ENCODE measurements around the gene GADL1.

The GADL1 gene

DNA sequence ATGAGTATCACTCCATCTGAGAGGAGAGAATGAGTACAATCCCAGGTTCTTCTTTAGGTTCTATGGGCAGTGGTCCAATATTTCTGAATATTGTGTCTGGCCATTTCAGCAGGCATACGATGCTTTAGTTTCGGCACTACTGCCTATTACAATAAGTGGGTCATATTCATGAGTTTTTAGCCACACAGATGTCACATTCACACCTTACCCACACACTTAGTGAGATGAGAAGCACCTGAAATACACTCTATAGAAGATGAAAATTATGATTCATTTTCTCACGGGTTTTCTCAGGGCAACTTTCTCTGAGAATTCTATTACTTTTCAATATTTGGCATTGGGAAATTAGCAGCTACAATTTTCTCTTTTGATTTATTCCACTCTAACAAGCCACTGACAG lies 155.9 kb downstream of the GADL1 start:
- TF ChIP-seq, protein P1, sequence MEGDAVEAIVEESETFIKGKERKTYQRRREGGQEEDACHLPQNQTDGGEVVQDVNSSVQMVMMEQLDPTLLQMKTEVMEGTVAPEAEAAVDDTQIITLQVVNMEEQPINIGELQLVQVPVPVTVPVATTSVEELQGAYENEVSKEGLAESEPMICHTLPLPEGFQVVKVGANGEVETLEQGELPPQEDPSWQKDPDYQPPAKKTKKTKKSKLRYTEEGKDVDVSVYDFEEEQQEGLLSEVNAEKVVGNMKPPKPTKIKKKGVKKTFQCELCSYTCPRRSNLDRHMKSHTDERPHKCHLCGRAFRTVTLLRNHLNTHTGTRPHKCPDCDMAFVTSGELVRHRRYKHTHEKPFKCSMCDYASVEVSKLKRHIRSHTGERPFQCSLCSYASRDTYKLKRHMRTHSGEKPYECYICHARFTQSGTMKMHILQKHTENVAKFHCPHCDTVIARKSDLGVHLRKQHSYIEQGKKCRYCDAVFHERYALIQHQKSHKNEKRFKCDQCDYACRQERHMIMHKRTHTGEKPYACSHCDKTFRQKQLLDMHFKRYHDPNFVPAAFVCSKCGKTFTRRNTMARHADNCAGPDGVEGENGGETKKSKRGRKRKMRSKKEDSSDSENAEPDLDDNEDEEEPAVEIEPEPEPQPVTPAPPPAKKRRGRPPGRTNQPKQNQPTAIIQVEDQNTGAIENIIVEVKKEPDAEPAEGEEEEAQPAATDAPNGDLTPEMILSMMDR (IDR thresholded peaks at IDR 0.05; ENCODE audit: extremely low read depth, insufficient read depth, missing control alignments), result no peak
- no peak for DNase-seq (ENCODE audit: low spot score)
- in situ Hi-C loops (cut with MboI; ENCODE audit: low pct_unique_long_range_greater_than_20kb, low sequenced_read_pairs, unreplicated experiment), result no loop called here

DNA sequence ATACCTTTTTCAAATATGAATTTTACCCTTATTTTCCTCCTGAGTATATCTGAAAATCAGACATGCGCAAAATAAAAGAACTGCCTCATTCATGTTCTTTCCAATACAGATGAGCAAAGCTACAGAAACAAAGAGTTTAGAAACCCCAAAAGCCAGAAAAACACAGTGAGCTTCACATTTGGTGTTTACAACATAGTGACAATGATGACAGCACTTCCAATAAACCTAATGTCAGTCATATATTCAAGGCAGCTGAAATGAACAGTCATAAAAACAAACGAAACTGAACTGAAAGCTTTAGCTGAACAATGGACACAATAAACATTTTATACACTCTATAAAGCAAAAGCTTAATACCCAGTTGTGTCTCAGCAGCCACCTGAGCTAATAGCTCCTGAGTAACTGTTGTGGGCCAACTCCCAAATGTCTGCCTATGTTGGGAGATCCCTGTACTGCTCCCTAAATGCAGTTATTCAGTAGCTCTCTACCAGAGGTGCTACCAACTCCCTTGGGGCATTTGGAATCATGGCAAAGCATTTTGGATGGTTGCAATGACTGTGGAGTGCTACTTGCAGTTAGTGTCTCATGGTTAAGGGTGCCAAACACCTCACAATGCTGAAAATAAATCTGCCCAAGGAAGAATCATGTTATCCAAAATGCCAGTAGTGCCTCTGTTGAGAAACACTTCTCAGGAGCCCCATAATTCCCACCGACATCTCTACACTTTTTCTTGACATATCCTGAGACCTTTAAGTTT lies 156.5 kb downstream of the GADL1 start:
- TF ChIP-seq, protein P1 (IDR thresholded peaks at IDR 0.05; ENCODE audit: extremely low read depth, insufficient read depth, missing control alignments), result no peak
- DNase-seq (ENCODE audit: low spot score), result no peak
- in situ Hi-C loops (cut with MboI; ENCODE audit: low pct_unique_long_range_greater_than_20kb, low sequenced_read_pairs, unreplicated experiment), result no loop called here

DNA sequence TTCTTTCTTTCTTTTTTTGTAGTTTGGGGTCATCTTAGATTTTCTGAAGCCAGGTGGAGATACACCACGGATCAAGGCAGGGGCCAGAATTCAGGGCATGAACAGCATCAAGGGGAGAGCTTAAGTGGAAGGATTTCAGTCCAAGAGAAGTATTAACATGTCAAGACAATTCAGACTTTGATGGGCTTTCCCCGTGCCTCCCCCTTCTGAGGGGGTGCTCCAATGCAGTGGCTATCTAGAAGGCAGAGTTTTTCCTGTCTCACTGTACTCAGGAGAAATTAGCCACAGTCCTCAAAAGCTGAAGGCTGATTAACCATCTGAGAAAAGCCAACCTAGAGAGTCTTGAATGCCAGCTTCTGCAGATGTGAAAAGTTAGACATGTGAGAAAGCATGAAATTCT lies 160.8 kb downstream of the GADL1 start:
- no peak for DNase-seq (ENCODE audit: low spot score)
- in situ Hi-C loops (cut with MboI; ENCODE audit: low pct_unique_long_range_greater_than_20kb, low sequenced_read_pairs, unreplicated experiment), result no loop called here
- TF ChIP-seq, protein P1 (IDR thresholded peaks at IDR 0.05; ENCODE audit: extremely low read depth, insufficient read depth, missing control alignments), result no peak

DNA sequence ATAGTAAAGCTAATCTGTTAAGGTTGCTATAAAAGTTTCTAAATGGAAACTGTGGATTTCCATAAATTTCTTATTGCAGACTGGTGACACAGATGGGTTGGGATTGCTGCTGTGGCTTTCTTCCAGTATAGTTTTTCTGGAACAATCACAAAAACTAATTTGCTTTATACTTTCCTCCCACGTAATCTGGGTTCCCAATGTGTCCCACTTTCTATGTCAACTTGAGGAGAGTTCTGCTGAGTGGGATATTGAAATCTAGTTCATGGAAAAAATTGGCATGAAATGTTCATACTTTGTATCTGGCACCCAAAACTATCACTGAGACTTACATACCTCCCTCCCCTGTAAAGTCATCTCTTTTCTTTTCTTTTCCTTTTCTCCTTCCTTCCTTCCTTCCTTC lies 161.3 kb downstream of the GADL1 start:
- TF ChIP-seq, protein P1 (IDR thresholded peaks at IDR 0.05; ENCODE audit: extremely low read depth, insufficient read depth, missing control alignments), result no peak
- no peak for DNase-seq (ENCODE audit: low spot score)
- in situ Hi-C loops (cut with MboI; ENCODE audit: low pct_unique_long_range_greater_than_20kb, low sequenced_read_pairs, unreplicated experiment), result no loop called here

DNA sequence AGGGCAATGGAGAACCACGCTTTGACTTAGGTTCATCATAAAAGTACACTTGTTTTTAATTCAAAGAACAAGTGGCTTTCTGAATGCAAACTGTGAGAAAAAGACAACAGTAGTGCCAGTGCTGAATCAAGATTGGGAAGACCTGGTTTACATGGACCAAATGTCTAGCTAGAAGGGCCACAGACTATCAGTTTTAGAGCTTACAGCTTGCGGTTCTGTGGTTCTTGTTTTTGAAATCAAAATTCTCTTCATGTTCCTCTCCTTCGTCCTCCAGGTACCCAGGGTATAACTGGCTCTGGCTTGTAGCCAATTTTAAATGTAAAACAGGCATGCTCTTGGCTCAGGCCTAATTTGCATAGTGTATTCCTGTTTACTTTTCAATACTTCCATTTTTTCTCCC lies 163.5 kb downstream of the GADL1 start:
- in situ Hi-C loops (cut with MboI; ENCODE audit: low pct_unique_long_range_greater_than_20kb, low sequenced_read_pairs, unreplicated experiment), result no loop called here
- DNase-seq (ENCODE audit: low spot score), result no peak
- TF ChIP-seq, protein P1 (IDR thresholded peaks at IDR 0.05; ENCODE audit: extremely low read depth, insufficient read depth, missing control alignments), result no peak

DNA sequence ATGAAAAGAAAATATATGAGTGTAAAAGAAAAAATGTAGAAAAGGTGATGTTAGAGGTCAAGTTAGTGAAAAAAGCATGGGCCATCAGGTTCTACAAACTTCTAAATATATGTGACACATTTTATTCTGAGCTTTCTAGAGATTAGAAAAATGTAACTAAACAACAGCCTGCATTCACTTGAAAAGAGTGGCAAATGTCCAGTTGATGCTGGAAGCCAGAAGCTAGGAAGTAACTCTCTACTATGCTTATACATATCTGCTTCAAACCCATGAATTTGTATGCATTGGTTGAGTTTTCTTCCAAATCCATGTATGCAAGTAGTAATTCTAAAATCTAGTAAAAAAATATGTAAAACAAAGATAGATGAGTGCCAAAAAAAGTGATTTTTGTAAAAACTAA lies 164.5 kb downstream of the GADL1 start:
- in situ Hi-C loops (cut with MboI; ENCODE audit: low pct_unique_long_range_greater_than_20kb, low sequenced_read_pairs, unreplicated experiment), result no loop called here
- no peak for DNase-seq (ENCODE audit: low spot score)
- TF ChIP-seq, protein P1 (IDR thresholded peaks at IDR 0.05; ENCODE audit: extremely low read depth, insufficient read depth, missing control alignments), result no peak
